ENCODE measurements around the gene SAMD1. TPM values are rescaled to one million over a fixed set of nuclear protein-coding genes. Genes with fewer than 3 reads are reported as not detected.

The SAMD1 gene
- total and polyA plus RNA-seq, 9 of the 15 experiments (the other 6 are each of a cell fraction or from before 2014, with no cell fraction given), result 2.9 to 96.0 (median 43.5) TPM

DNA sequence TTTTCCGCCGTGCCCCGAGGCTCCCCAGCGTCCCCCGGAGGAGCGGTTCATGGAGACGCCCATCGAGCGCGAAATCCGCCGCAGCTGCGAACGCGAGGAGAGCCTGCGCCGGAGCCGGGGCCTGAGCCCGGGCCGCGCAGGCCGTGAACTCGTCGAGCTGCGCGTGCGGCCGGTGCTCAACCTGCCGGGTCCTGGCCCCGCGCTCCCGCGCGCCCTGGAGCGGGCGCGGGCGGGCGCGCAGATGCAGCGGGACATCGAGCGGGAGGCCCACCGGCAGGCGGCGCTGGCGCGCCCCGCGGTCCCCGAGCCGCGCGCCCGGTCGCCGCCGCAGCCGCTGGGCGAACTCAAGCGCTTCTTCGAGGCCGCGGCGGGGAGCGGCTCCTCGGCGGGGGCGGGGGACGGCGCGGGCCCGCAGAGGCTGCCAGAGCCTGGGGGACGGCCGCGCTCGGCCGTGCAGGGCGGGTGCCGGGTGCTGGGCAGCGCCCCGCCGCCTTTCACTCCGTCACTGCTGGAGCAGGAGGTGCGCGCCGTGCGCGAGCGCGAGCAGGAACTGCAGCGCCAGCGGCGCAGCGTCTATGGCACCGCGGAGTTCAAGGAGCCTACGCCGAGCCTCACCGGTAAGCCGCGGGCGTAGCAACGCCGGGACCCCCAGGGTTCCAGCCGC is 17.2 kb downstream of the SAMD1 start (continued):
- TF ChIP-seq MAFK (IDR thresholded peaks at IDR 0.05; ENCODE audit: low read length) (no peak), PYGO2 (tag; IDR thresholded peaks at IDR 0.05) (no peak), CXXC5 (CRISPR knock-in tag; IDR thresholded peaks at IDR 0.05) (peak; percentile 92), SIX5 (IDR thresholded peaks at IDR 0.05; ENCODE audit: borderline replicate concordance in 1 of 2, insufficient read depth in 1 of 2, low read depth in 1 of 2, low read length in 2 of 2) (no peak), ZNF274 (IDR thresholded peaks at IDR 0.05; ENCODE audit: borderline replicate concordance, low read depth, low read length) (no peak), ZNF263 (CRISPR knock-in tag; IDR thresholded peaks at IDR 0.05; ENCODE audit: borderline replicate concordance) (no peak), MAZ (CRISPR knock-in tag; conservative IDR thresholded peaks at IDR 0.05 in 1 of 2, IDR thresholded peaks at IDR 0.05 in 1 of 2) (peak; percentile 16 to 71; a peak in 1 of 4 replicates), KLF16 (IDR thresholded peaks at IDR 0.05) (no peak), CCAR2 (IDR thresholded peaks at IDR 0.05; ENCODE audit: low read depth, low read length) (no peak)
- TF ChIP-seq, protein P1, sequence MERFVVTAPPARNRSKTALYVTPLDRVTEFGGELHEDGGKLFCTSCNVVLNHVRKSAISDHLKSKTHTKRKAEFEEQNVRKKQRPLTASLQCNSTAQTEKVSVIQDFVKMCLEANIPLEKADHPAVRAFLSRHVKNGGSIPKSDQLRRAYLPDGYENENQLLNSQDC (CRISPR knock-in tag; IDR thresholded peaks at IDR 0.05), result no peak
- TF ChIP-seq, protein P2, sequence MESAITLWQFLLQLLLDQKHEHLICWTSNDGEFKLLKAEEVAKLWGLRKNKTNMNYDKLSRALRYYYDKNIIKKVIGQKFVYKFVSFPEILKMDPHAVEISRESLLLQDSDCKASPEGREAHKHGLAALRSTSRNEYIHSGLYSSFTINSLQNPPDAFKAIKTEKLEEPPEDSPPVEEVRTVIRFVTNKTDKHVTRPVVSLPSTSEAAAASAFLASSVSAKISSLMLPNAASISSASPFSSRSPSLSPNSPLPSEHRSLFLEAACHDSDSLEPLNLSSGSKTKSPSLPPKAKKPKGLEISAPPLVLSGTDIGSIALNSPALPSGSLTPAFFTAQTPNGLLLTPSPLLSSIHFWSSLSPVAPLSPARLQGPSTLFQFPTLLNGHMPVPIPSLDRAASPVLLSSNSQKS (CRISPR knock-in tag; IDR thresholded peaks at IDR 0.05), result no peak
- TF ChIP-seq, protein P3, sequence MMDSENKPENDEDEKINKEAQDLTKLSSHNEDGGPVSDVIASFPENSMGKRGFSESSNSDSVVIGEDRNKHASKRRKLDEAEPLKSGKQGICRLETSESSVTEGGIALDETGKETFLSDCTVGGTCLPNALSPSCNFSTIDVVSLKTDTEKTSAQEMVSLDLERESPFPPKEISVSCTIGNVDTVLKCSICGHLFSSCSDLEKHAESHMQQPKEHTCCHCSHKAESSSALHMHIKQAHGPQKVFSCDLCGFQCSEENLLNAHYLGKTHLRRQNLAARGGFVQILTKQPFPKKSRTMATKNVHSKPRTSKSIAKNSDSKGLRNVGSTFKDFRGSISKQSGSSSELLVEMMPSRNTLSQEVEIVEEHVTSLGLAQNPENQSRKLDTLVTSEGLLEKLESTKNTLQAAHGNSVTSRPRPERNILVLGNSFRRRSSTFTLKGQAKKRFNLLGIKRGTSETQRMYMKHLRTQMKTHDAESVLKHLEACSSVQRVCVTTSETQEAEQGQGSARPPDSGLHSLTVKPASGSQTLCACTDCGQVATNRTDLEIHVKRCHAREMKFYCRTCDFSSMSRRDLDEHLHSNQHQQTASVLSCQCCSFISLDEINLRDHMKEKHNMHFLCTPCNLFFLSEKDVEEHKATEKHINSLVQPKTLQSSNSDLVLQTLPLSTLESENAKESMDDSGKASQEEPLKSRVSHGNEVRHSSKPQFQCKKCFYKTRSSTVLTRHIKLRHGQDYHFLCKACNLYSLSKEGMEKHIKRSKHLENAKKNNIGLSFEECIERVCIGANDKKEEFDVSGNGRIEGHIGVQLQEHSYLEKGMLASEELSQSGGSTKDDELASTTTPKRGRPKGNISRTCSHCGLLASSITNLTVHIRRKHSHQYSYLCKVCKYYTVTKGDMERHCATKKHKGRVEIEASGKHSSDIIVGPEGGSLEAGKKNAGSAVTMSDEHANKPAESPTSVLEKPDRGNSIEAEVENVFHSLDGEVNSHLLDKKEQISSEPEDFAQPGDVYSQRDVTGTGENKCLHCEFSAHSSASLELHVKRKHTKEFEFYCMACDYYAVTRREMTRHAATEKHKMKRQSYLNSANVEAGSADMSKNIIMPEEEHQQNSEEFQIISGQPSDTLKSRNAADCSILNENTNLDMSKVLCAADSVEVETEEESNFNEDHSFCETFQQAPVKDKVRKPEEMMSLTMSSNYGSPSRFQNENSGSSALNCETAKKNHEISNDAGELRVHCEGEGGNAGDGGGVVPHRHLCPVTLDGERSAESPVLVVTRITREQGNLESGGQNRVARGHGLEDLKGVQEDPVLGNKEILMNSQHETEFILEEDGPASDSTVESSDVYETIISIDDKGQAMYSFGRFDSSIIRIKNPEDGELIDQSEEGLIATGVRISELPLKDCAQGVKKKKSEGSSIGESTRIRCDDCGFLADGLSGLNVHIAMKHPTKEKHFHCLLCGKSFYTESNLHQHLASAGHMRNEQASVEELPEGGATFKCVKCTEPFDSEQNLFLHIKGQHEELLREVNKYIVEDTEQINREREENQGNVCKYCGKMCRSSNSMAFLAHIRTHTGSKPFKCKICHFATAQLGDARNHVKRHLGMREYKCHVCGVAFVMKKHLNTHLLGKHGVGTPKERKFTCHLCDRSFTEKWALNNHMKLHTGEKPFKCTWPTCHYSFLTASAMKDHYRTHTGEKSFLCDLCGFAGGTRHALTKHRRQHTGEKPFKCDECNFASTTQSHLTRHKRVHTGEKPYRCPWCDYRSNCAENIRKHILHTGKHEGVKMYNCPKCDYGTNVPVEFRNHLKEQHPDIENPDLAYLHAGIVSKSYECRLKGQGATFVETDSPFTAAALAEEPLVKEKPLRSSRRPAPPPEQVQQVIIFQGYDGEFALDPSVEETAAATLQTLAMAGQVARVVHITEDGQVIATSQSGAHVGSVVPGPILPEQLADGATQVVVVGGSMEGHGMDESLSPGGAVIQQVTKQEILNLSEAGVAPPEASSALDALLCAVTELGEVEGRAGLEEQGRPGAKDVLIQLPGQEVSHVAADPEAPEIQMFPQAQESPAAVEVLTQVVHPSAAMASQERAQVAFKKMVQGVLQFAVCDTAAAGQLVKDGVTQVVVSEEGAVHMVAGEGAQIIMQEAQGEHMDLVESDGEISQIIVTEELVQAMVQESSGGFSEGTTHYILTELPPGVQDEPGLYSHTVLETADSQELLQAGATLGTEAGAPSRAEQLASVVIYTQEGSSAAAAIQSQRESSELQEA (IDR thresholded peaks at IDR 0.05; ENCODE audit: low read depth), result no peak
- TF ChIP-seq, protein P4, sequence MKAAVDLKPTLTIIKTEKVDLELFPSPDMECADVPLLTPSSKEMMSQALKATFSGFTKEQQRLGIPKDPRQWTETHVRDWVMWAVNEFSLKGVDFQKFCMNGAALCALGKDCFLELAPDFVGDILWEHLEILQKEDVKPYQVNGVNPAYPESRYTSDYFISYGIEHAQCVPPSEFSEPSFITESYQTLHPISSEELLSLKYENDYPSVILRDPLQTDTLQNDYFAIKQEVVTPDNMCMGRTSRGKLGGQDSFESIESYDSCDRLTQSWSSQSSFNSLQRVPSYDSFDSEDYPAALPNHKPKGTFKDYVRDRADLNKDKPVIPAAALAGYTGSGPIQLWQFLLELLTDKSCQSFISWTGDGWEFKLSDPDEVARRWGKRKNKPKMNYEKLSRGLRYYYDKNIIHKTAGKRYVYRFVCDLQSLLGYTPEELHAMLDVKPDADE (conservative IDR thresholded peaks at IDR 0.05; ENCODE audit: control insufficient read depth, low read depth, low read length), result peak; percentile 32; the same call in 1 of the 2 replicates
